OCI-LY3 (cell line): ENCODE results near the gene MS4A15.

Source experiments
- CTCF ChIP-seq: fragments of 200-600, 300-600 bp; sonication (generic); IDR thresholded peaks from 2 replicates; pipeline ENCODE4 v1.5.1; 2014; ENCODE audit warnings: antibody characterized with exemption, low read length, low read depth
- EZH2phosphoT487 ChIP-seq: fragments of 200-600 bp; shearing (Covaris generic); IDR thresholded peaks from 2 replicates; pipeline ENCODE4 v1.6.1; 2018; ENCODE audit warnings: antibody characterized with exemption, mixed run types, low read depth

GRCh38 chr11:60818057-60818456 is 61.4 kb downstream of the MS4A15 start:
- no peak for TF ChIP-seq CTCF
- no peak for TF ChIP-seq EZH2phosphoT487
